ENCODE data around the gene C1QTNF9.

The C1QTNF9 gene

GRCh38 chr13:24269821-24270220 lies 39.6 kb upstream of the C1QTNF9 start:
- TF ChIP-seq CTCF (IDR thresholded peaks at IDR 0.05; ENCODE audit: control extremely low read depth, extremely low read depth, low read depth, missing control alignments) = no peak
- CTCF ChIA-PET = interaction anchor here (0.9 to 2.8 kb wide), 10 partner anchors 9 to 459 kb away, joined by 3 to 18 read pairs (median 5); no protein-coding TSS in a partner anchor
- POLR2A ChIA-PET = no interaction called here
- DNase-seq (ENCODE audit: extremely low spot score) = no peak

GRCh38 chr13:24270639-24271141 lies 38.7 kb upstream of the C1QTNF9 start:
- ChIA-PET CTCF (interaction anchor here (0.9 to 2.8 kb wide), 12 partner anchors 10 to 460 kb away, joined by 3 to 18 read pairs (median 5); no protein-coding TSS in a partner anchor), POLR2A (no interaction called here)

GRCh38 chr13:24271231-24271600 lies 38.2 kb upstream of the C1QTNF9 start:
- no peak for TF ChIP-seq CTCF (IDR thresholded peaks at IDR 0.05; ENCODE audit: control extremely low read depth, extremely low read depth, low read depth, missing control alignments)
- CTCF ChIA-PET = interaction anchor here (1.0 to 2.8 kb wide), 8 partner anchors 10 to 310 kb away, joined by 3 to 18 read pairs (median 5); no protein-coding TSS in a partner anchor
- POLR2A ChIA-PET = no interaction called here
- no peak for DNase-seq (ENCODE audit: extremely low spot score)

More at GRCh38 chr13:24270639-24271141, 38.7 kb upstream of the C1QTNF9 start:
- peak; percentile 66 for DNase-seq (ENCODE audit: extremely low spot score)
- TF ChIP-seq CTCF (IDR thresholded peaks at IDR 0.05; ENCODE audit: control extremely low read depth, extremely low read depth, low read depth, missing control alignments) = no peak

GRCh38 chr13:24271601-24272451 lies 37.6 kb upstream of the C1QTNF9 start:
- peak; percentile 67 for DNase-seq (ENCODE audit: extremely low spot score)
- TF ChIP-seq CTCF (IDR thresholded peaks at IDR 0.05; ENCODE audit: control extremely low read depth, extremely low read depth, low read depth, missing control alignments) = no peak
- CTCF ChIA-PET = interaction anchor here (0.9 to 1.4 kb wide), 4 partner anchors 9 to 311 kb away, joined by 3 to 4 read pairs (median 3); no protein-coding TSS in a partner anchor
- POLR2A ChIA-PET = no interaction called here

- no peak for DNase-seq (ENCODE audit: extremely low spot score)
- TF ChIP-seq CTCF (IDR thresholded peaks at IDR 0.05; ENCODE audit: control extremely low read depth, extremely low read depth, low read depth, missing control alignments) = no peak
- ChIA-PET POLR2A (no interaction called here), CTCF (interaction anchor here (0.9 to 1.4 kb wide), 5 partner anchors 9 to 219 kb away, joined by 3 to 6 read pairs (median 3); no protein-coding TSS in a partner anchor)
Observed at GRCh38 chr13:24272452-24273161, 36.8 kb upstream of the C1QTNF9 start.

GRCh38 chr13:24273926-24274325 lies 35.5 kb upstream of the C1QTNF9 start:
- POLR2A ChIA-PET = no interaction called here
- no peak for DNase-seq (ENCODE audit: extremely low spot score)
- CTCF ChIA-PET = interaction anchor here (0.8 to 1.5 kb wide), 7 partner anchors 7 to 763 kb away, joined by 3 to 6 read pairs (median 4); no protein-coding TSS in a partner anchor
- TF ChIP-seq CTCF (IDR thresholded peaks at IDR 0.05; ENCODE audit: control extremely low read depth, extremely low read depth, low read depth, missing control alignments) = no peak
